DOHH2 (cell line): ENCODE results near the gene HIVEP2.

Experiments used
- CTCF ChIP-seq: fragments of 200-600 bp; sonication (generic); IDR thresholded peaks from one replicate; pipeline ENCODE4 v1.5.1; 2014; ENCODE audit warnings: antibody characterized with exemption, mild to moderate bottlenecking, low read depth, low read length; ENCODE audit not compliant: poor library complexity, severe bottlenecking
- EZH2phosphoT487 ChIP-seq: fragments of 200-600 bp; sonication (generic); IDR thresholded peaks from 2 replicates; pipeline ENCODE4 v1.6.1; 2017; ENCODE audit warnings: borderline replicate concordance, mild to moderate bottlenecking, antibody characterized with exemption, low read length, moderate library complexity, mixed read lengths

- no peak for TF ChIP-seq CTCF
- no peak for TF ChIP-seq EZH2phosphoT487
These were observed 18.3 kb downstream of the HIVEP2 start for GRCh38 chr6:142926494-142927270.
